SK-N-SH treated with all-trans-retinoic acid at 6 μM for 48 hours (cell line): ENCODE results near the gene FOXN4.

Experiments
- ATAC-seq: fragments of 200-7000 bp; cut with Tn5 transposase; 3 replicates; pipeline ENCODE4 v1.9.1; 2020; ENCODE audit warnings: mild to moderate bottlenecking, moderate library complexity
- BACH2 ChIP-seq: fragments of 250-450 bp; sonication (Bioruptor Pico); IDR thresholded peaks from 2 replicates; pipeline ENCODE4 v1.9.0; 2021; ENCODE audit warnings: mild to moderate bottlenecking, borderline replicate concordance
- CREB5 ChIP-seq: fragments of 250-450 bp; sonication (Bioruptor Pico); IDR thresholded peaks from 2 replicates; pipeline ENCODE4 v1.5.1; 2020; ENCODE audit warnings: low read depth, mild to moderate bottlenecking, moderate library complexity
- CSDC2 ChIP-seq: fragments of 250-450 bp; sonication (Bioruptor Pico); IDR thresholded peaks from 2 replicates; pipeline ENCODE4 v1.5.0; 2020; ENCODE audit warnings: mild to moderate bottlenecking, moderate library complexity
- CSRNP3 ChIP-seq: fragments of 250-450 bp; sonication (Bioruptor Pico); IDR thresholded peaks from 2 replicates; pipeline ENCODE4 v1.5.1; 2021; ENCODE audit warnings: mild to moderate bottlenecking, moderate library complexity
- ESRRG ChIP-seq: fragments of 250-450 bp; sonication (Bioruptor Pico); IDR thresholded peaks from 2 replicates; pipeline ENCODE4 v1.6.1; 2021; ENCODE audit warnings: mild to moderate bottlenecking
- GLIS3 ChIP-seq: fragments of 250-450 bp; sonication (Bioruptor Pico); IDR thresholded peaks from 2 replicates; pipeline ENCODE4 v1.5.0; 2020; ENCODE audit warnings: mild to moderate bottlenecking, moderate library complexity
- ISL1 ChIP-seq: fragments of 250-450 bp; sonication (Bioruptor Pico); IDR thresholded peaks from 2 replicates; pipeline ENCODE4 v2.1.2; 2022; ENCODE audit warnings: mild to moderate bottlenecking, moderate library complexity
- OSR1 ChIP-seq: fragments of 250-450 bp; sonication (Bioruptor Pico); IDR thresholded peaks from 2 replicates; pipeline ENCODE4 v1.8.0; 2022; ENCODE audit warnings: moderate library complexity, mild to moderate bottlenecking, inconsistent platforms
- PATZ1 ChIP-seq: fragments of 250-450 bp; sonication (Bioruptor Pico); IDR thresholded peaks from 2 replicates; pipeline ENCODE4 v1.8.0; 2020; ENCODE audit warnings: mild to moderate bottlenecking, moderate library complexity, borderline replicate concordance
- PPARA ChIP-seq: fragments of 250-450 bp; sonication (Bioruptor Pico); IDR thresholded peaks from 2 replicates; pipeline ENCODE4 v1.5.0; 2020; ENCODE audit warnings: mild to moderate bottlenecking, borderline replicate concordance
- RARB ChIP-seq: fragments of 250-450 bp; sonication (Bioruptor Pico); IDR thresholded peaks from 2 replicates; pipeline ENCODE4 v1.8.0; 2021; ENCODE audit warnings: mild to moderate bottlenecking, moderate library complexity
- SNAI2 ChIP-seq: fragments of 250-450 bp; sonication (Bioruptor Pico); IDR thresholded peaks from 2 replicates; pipeline ENCODE4 v1.5.0; 2020; ENCODE audit warnings: mild to moderate bottlenecking, moderate library complexity
- TCF4 ChIP-seq: fragments of 250-450 bp; sonication (Bioruptor Pico); IDR thresholded peaks from 2 replicates; pipeline ENCODE4 v1.8.0; 2021; ENCODE audit warnings: mild to moderate bottlenecking, moderate library complexity, borderline replicate concordance
- ZC3H10 ChIP-seq: fragments of 250-450 bp; sonication (Bioruptor Pico); IDR thresholded peaks from 2 replicates; pipeline ENCODE4 v1.5.1; 2021; ENCODE audit warnings: mild to moderate bottlenecking, moderate library complexity
- ZFP3 ChIP-seq: fragments of 250-450 bp; sonication (Bioruptor Pico); IDR thresholded peaks from 2 replicates; pipeline ENCODE4 v1.5.0; 2020; ENCODE audit warnings: mild to moderate bottlenecking, moderate library complexity
- ZFP30 ChIP-seq: fragments of 450-650 bp; formaldehyde crosslinking; IDR thresholded peaks from 2 replicates; pipeline ENCODE4 v1.5.0; 2022; ENCODE audit warnings: mild to moderate bottlenecking, moderate library complexity
- ZNF565 ChIP-seq: fragments of 450-650 bp; formaldehyde crosslinking; conservative IDR thresholded peaks from 2 replicates; pipeline ENCODE4 v1.5.0; 2020; ENCODE audit warnings: low read depth, mild to moderate bottlenecking, moderate library complexity
- ZNF70 ChIP-seq: fragments of 450-650 bp; formaldehyde crosslinking; IDR thresholded peaks from 2 replicates; pipeline ENCODE4 v1.5.0; 2020; ENCODE audit warnings: mild to moderate bottlenecking, moderate library complexity
- ZNF8 ChIP-seq: fragments of 450-650 bp; formaldehyde crosslinking; IDR thresholded peaks from 2 replicates; pipeline ENCODE4 v1.5.0; 2020; ENCODE audit warnings: mild to moderate bottlenecking, moderate library complexity

FOXN4 gene

GRCh38 chr12:109286252-109286651 lies 22.8 kb downstream of the FOXN4 start:
- TF ChIP-seq ZFP3 (CRISPR knock-in tag) (peak; percentile 96), PATZ1 (no peak), RARB (CRISPR knock-in tag) (no peak), ISL1 (CRISPR knock-in tag) (no peak)
- no peak for ATAC-seq

- ATAC-seq, result no peak
- TF ChIP-seq ISL1 (CRISPR knock-in tag), result no peak
- TF ChIP-seq GLIS3 (CRISPR knock-in tag), result no peak
- no peak for TF ChIP-seq ZFP3 (CRISPR knock-in tag)
- TF ChIP-seq RARB (CRISPR knock-in tag), result no peak
- TF ChIP-seq BACH2, result no peak
- TF ChIP-seq ZC3H10, result no peak
- no peak for TF ChIP-seq SNAI2 (CRISPR knock-in tag)
- TF ChIP-seq ZNF8 (CRISPR knock-in tag), result no peak
These were observed 24.7 kb downstream of the FOXN4 start for GRCh38 chr12:109284392-109284791.

- no peak for TF ChIP-seq RARB (CRISPR knock-in tag)
- no peak for ATAC-seq
These were observed 27.6 kb downstream of the FOXN4 start for GRCh38 chr12:109281452-109281851.

GRCh38 chr12:109279525-109279924 lies 29.6 kb downstream of the FOXN4 start:
- ATAC-seq, result no peak
- no peak for TF ChIP-seq OSR1 (CRISPR knock-in tag)
- no peak for TF ChIP-seq ZFP3 (CRISPR knock-in tag)
- no peak for TF ChIP-seq ZFP30 (CRISPR knock-in tag)
- TF ChIP-seq ZNF8 (CRISPR knock-in tag), result no peak
- no peak for TF ChIP-seq PPARA (CRISPR knock-in tag)
- TF ChIP-seq, all 23 proteins: peak for 0

GRCh38 chr12:109278912-109279311 lies 30.2 kb downstream of the FOXN4 start:
- no peak for TF ChIP-seq CREB5
- TF ChIP-seq ZFP30 (CRISPR knock-in tag), result no peak
- TF ChIP-seq ZNF565 (CRISPR knock-in tag), result no peak
- no peak for TF ChIP-seq TCF4 (CRISPR knock-in tag)
- no peak for ATAC-seq

- ATAC-seq, result no peak
- no peak for TF ChIP-seq RARB (CRISPR knock-in tag)
- no peak for TF ChIP-seq PATZ1
- TF ChIP-seq OSR1 (CRISPR knock-in tag), result no peak
- no peak for TF ChIP-seq SNAI2 (CRISPR knock-in tag)
These were observed 31.0 kb downstream of the FOXN4 start for GRCh38 chr12:109277899-109278762.

- ATAC-seq, result no peak
- no peak for TF ChIP-seq GLIS3 (CRISPR knock-in tag)
- TF ChIP-seq ISL1 (CRISPR knock-in tag), result no peak
- no peak for TF ChIP-seq SNAI2 (CRISPR knock-in tag)
- TF ChIP-seq ZNF70 (CRISPR knock-in tag), result no peak
- no peak for TF ChIP-seq ESRRG (CRISPR knock-in tag)
- no peak for TF ChIP-seq PATZ1
- no peak for TF ChIP-seq RARB (CRISPR knock-in tag)
- no peak for TF ChIP-seq CREB5
- TF ChIP-seq ZFP30 (CRISPR knock-in tag), result no peak
- TF ChIP-seq CSRNP3, result no peak
- no peak for TF ChIP-seq ZNF565 (CRISPR knock-in tag)
- TF ChIP-seq BACH2, result no peak
- TF ChIP-seq CSDC2 (CRISPR knock-in tag), result no peak
- no peak for TF ChIP-seq OSR1 (CRISPR knock-in tag)
- no peak for TF ChIP-seq ZC3H10
These were observed 31.7 kb downstream of the FOXN4 start for GRCh38 chr12:109277255-109277898.
